Endometrium (tissue), 2 donors: Measurements from ENCODE around the gene ADCY7.
A peak's percentile ranks its signal among the peaks of the same experiment; 100 is the strongest.
"Not testable (repeated sequence)": the region's sequence is repeated elsewhere in the genome, so short reads cannot be mapped to it uniquely, and the experiment has no call there.

Experiments
- FAIRE-seq: peaks from 2 replicates; lab custom pipeline; 2012; peaks lifted over from hg19 to GRCh38; lab: Jason Lieb, UNC
- donor health status: control.
- donor health status: control.

Gene ADCY7

GRCh38 chr16:50338371-50339231 is 72.2 kb downstream of the ADCY7 start:
- no peak for FAIRE-seq

GRCh38 chr16:50340578-50340977 is 74.2 kb downstream of the ADCY7 start:
- FAIRE-seq, result peak; percentile 99

GRCh38 chr16:50343566-50343965 is 77.2 kb downstream of the ADCY7 start:
- FAIRE-seq, result not testable (repeated sequence)

GRCh38 chr16:50345210-50345609 is 78.9 kb downstream of the ADCY7 start:
- FAIRE-seq, result not testable (repeated sequence)

- no peak for FAIRE-seq
These were observed 84.8 kb downstream of the ADCY7 start for GRCh38 chr16:50351116-50351515.

- FAIRE-seq, result no peak
These were observed 85.6 kb downstream of the ADCY7 start for GRCh38 chr16:50351952-50352351.

GRCh38 chr16:50354082-50354481 is 87.7 kb downstream of the ADCY7 start:
- no peak for FAIRE-seq

- peak; percentile 74 for FAIRE-seq
These were observed 88.5 kb downstream of the ADCY7 start for GRCh38 chr16:50354629-50355456.

- FAIRE-seq, result no peak
These were observed 93.3 kb downstream of the ADCY7 start for GRCh38 chr16:50359626-50360025.

GRCh38 chr16:50360033-50360778 is 93.9 kb downstream of the ADCY7 start:
- no peak for FAIRE-seq

GRCh38 chr16:50360779-50361178 is 94.4 kb downstream of the ADCY7 start:
- no peak for FAIRE-seq

GRCh38 chr16:50363656-50364055 is 97.3 kb downstream of the ADCY7 start:
- no peak for FAIRE-seq

- FAIRE-seq, result no peak
These were observed 99.6 kb downstream of the ADCY7 start for GRCh38 chr16:50365791-50366575.
